ENCODE results near the gene BSND.

Gene BSND

DNA sequence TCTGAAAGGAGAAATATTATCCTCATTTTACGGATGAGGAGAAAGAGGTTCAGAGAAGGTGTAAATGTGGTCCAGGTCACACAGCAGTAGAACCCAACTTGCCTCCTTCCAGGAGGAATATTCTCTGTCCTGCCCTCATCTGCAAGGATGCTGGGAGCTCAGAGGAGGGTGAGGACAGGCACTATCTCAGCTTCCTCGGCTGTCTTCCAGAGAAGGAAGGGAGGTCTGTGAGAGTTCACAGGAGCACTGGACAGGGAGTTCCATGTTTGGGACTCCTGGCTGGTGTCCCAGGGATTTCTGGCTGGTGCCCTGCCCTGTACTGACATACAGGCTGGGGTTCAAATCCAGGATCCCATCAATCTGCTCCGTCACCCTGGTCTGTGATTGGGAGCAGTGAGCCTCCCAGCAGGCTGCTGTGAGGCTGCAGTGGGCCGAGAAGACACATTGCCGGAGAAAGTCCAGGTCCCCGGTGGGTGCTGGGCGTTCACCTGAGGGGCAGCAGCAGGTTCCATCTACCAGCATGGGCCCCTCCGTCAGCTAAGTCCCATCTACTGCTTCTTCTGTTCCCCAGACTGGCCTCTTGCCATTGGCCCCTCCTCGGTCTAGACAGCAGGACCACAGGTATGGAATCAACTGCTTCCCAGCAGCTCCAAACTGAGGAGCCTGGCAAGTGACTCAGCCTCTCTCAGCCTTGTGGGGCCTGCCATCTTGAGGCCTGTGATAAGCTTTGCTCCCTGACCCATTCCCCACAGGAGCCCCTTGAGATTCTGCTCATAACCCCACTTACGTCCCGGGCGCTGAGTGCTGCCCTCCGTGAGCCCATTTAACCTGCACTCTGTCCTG lies 8.5 kb upstream of the BSND start:
- DNase-seq (ENCODE audit: extremely low read depth, low read depth) = no peak
- TF ChIP-seq CTCF (IDR thresholded peaks at IDR 0.05; ENCODE audit: low read depth, low read length, missing control alignments) = no peak
- no peak overlapping the region for H3K4me3 ChIP-seq (replicated peaks; ENCODE audit: low read depth, low read length)

GRCh38 chr1:54990916-54991315 lies 7.8 kb upstream of the BSND start:
- no peak overlapping the region for H3K4me3 ChIP-seq (replicated peaks; ENCODE audit: low read depth, low read length)
- no peak for TF ChIP-seq CTCF (IDR thresholded peaks at IDR 0.05; ENCODE audit: low read depth, low read length, missing control alignments)
- no peak for DNase-seq (ENCODE audit: extremely low read depth, low read depth)

- no peak for DNase-seq (ENCODE audit: extremely low read depth, low read depth)
- no peak overlapping the region for H3K4me3 ChIP-seq (replicated peaks; ENCODE audit: low read depth, low read length)
- TF ChIP-seq CTCF (IDR thresholded peaks at IDR 0.05; ENCODE audit: low read depth, low read length, missing control alignments) = no peak
These were observed 6.8 kb upstream of the BSND start for GRCh38 chr1:54991939-54992338.

DNA sequence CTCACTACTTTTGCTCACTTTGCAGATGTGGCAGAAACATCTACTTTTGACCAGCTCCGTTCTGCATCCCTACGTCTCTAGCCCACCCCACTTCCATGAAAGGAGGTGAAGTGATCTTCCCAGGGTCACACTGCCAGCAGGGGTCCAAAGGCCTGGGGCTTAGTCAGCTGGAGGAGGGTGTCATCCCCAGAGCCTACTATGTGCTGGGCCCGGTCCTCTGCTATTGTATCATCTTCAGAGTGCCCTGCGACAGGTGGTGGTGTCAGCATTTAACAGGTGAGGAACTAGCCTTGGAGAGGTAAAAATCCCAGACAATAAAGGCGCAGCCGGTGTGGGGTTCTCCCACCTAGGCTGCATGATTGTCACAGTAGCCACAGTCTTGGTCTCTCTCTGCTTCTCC lies 5.6 kb upstream of the BSND start:
- no peak overlapping the region for H3K4me3 ChIP-seq (replicated peaks; ENCODE audit: low read depth, low read length)
- DNase-seq (ENCODE audit: extremely low read depth, low read depth) = no peak
- no peak for TF ChIP-seq CTCF (IDR thresholded peaks at IDR 0.05; ENCODE audit: low read depth, low read length, missing control alignments)

DNA sequence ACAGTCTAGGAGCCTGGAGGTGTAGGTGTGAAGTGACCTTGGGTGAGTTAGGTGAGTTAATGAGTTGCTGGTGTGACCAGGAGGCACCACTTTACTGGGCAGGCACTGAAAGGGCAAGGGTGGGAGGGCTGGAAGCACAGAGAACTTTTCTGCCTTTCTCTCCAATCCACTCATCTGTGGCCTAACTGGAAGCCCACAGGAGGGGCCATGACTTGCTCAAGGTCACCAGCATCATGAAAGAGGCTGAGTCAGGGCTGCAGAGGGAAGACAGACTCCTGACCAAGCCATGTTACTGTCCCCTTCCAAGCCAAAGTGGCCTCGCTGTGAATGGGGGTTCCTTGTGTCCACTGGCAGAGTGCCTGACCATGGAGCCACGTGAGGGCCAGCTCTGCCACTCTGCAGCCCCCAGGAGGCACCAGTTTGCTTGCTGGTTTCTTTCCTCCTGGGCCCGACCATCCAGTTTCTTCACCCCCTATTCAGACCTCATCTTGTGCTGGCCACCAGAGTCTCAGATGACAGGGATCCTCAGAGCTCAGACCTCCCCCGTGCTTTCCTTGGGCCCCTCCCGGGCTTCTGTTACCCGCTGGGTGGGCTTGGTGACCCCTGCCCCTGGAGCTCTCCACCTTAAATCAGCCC lies 4.3 kb upstream of the BSND start:
- no peak for TF ChIP-seq CTCF (IDR thresholded peaks at IDR 0.05; ENCODE audit: low read depth, low read length, missing control alignments)
- no peak for DNase-seq (ENCODE audit: extremely low read depth, low read depth)
- H3K4me3 ChIP-seq (replicated peaks; ENCODE audit: low read depth, low read length) = no peak overlapping the region

- TF ChIP-seq CTCF (IDR thresholded peaks at IDR 0.05; ENCODE audit: low read depth, low read length, missing control alignments) = no peak
- DNase-seq (ENCODE audit: extremely low read depth, low read depth) = no peak
- H3K4me3 ChIP-seq (replicated peaks; ENCODE audit: low read depth, low read length) = no peak overlapping the region
These were observed 3.5 kb upstream of the BSND start for GRCh38 chr1:54995013-54995760.

All from HFF-Myc (cell line).